KMS-11 (cell line): ENCODE data around the gene AGPAT4.
"Not testable (repeated sequence)": the region's sequence is repeated elsewhere in the genome, so short reads cannot be mapped to it uniquely, and the experiment has no call there.

Experiments used
- H2AFZ ChIP-seq: fragments of 200-600 bp; sonication (generic); 2 replicates; pipeline ENCODE4 v1.6.1; 2016; ENCODE audit warnings: antibody characterized with exemption, mixed run types, low read depth
- H3K27ac ChIP-seq: fragments of 200-600 bp; sonication (generic); 2 replicates; pipeline ENCODE4 v1.6.1; 2016; ENCODE audit warnings: mild to moderate bottlenecking, mixed run types
- H3K27me3 ChIP-seq: fragments of 200-600 bp; sonication (generic); 2 replicates; pipeline ENCODE4 v1.6.1; 2017; ENCODE audit warnings: mild to moderate bottlenecking, low read depth, mixed run types, moderate library complexity; ENCODE audit not compliant: insufficient read depth
- H3K36me3 ChIP-seq: fragments of 200-600 bp; sonication (generic); 2 replicates; pipeline ENCODE4 v1.6.1; 2017; ENCODE audit warnings: mild to moderate bottlenecking, mixed run types; ENCODE audit not compliant: insufficient read depth
- H3K4me1 ChIP-seq: fragments of 200-600 bp; sonication (generic); 2 replicates; pipeline ENCODE4 v1.6.1; 2016; ENCODE audit warnings: mild to moderate bottlenecking, low read depth, mixed run types; ENCODE audit not compliant: poor library complexity, severe bottlenecking
- H3K4me2 ChIP-seq: fragments of 200-600 bp; sonication (generic); 2 replicates; pipeline ENCODE4 v1.7.0; 2016; ENCODE audit warnings: mild to moderate bottlenecking, mixed run types
- H3K4me3 ChIP-seq: fragments of 200-600 bp; sonication (generic); IDR thresholded peaks from 2 replicates; pipeline ENCODE4 v1.6.1; 2017; ENCODE audit warnings: low read depth, low read length, mixed read lengths; ENCODE audit not compliant: insufficient read depth
- H3K79me2 ChIP-seq: fragments of 200-600 bp; sonication (generic); 2 replicates; pipeline ENCODE4 v1.6.1; 2016; ENCODE audit warnings: low read depth, mixed run types; ENCODE audit not compliant: insufficient read depth
- H3K9ac ChIP-seq: fragments of 200-600 bp; sonication (generic); 2 replicates; pipeline ENCODE4 v1.6.1; 2016; ENCODE audit warnings: mild to moderate bottlenecking, mixed run types
- H4K20me1 ChIP-seq: fragments of 200-600 bp; sonication (generic); 2 replicates; pipeline ENCODE4 v1.6.1; 2016; ENCODE audit warnings: mild to moderate bottlenecking, mixed run types; ENCODE audit not compliant: insufficient read depth
- TF ChIP-seq, protein P1 (sequence below): fragments of 200-600 bp; sonication (generic); conservative IDR thresholded peaks from 2 replicates; pipeline ENCODE4 v1.6.1; 2017; ENCODE audit warnings: low read depth, mild to moderate bottlenecking, antibody characterized with exemption, low read length, moderate library complexity, mixed read lengths

The AGPAT4 gene

GRCh38 chr6:161125591-161125990 is 148.3 kb downstream of the AGPAT4 start:
- no peak overlapping the region for H3K4me2 ChIP-seq
- no peaks in the 10 kb centered on the region for H4K20me1 ChIP-seq
- no peak overlapping the region for H3K27ac ChIP-seq
- H3K4me3 ChIP-seq = no peak overlapping the region
- TF ChIP-seq, protein P1, sequence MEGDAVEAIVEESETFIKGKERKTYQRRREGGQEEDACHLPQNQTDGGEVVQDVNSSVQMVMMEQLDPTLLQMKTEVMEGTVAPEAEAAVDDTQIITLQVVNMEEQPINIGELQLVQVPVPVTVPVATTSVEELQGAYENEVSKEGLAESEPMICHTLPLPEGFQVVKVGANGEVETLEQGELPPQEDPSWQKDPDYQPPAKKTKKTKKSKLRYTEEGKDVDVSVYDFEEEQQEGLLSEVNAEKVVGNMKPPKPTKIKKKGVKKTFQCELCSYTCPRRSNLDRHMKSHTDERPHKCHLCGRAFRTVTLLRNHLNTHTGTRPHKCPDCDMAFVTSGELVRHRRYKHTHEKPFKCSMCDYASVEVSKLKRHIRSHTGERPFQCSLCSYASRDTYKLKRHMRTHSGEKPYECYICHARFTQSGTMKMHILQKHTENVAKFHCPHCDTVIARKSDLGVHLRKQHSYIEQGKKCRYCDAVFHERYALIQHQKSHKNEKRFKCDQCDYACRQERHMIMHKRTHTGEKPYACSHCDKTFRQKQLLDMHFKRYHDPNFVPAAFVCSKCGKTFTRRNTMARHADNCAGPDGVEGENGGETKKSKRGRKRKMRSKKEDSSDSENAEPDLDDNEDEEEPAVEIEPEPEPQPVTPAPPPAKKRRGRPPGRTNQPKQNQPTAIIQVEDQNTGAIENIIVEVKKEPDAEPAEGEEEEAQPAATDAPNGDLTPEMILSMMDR = no peak
- no peaks in the 10 kb centered on the region for H3K4me1 ChIP-seq
- H3K27me3 ChIP-seq = no peaks in the 10 kb centered on the region
- H3K36me3 ChIP-seq = no peaks in the 10 kb centered on the region
- H3K9ac ChIP-seq = no peak overlapping the region
- no peak overlapping the region for H2AFZ ChIP-seq
- no peaks in the 10 kb centered on the region for H3K79me2 ChIP-seq

GRCh38 chr6:161123319-161123718 is 150.5 kb downstream of the AGPAT4 start:
- not testable (repeated sequence) for H3K27me3 ChIP-seq, H3K36me3 ChIP-seq, H3K79me2 ChIP-seq, H3K4me3 ChIP-seq, H3K4me2 ChIP-seq, H3K9ac ChIP-seq, H3K4me1 ChIP-seq, H2AFZ ChIP-seq, H4K20me1 ChIP-seq, H3K27ac ChIP-seq

DNA sequence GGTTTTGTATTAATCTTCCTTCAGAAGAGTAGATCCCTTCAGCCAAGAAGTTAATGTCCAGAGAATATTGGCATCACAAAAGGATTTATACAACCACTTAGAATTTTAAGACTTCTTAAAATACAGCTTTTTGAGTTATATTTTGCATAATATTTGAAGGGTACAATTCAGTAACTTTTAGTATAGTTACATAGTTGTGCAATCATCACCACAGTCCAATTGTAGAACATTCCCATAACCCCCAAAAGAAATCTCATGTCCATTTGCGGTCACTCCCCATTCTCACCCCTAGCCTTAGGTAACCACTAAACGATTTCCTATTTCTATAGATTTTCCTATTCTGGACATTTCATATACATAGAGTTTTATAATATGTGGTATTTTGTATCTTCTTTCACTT is 155.9 kb downstream of the AGPAT4 start:
- Histone ChIP-seq H3K27ac (no peak overlapping the region), H3K9ac (no peak overlapping the region), H3K27me3 (no peaks in the 10 kb centered on the region), H3K4me2 (no peak overlapping the region), H3K4me3 (no peak overlapping the region), H3K4me1 (no peaks in the 10 kb centered on the region), H3K36me3 (peaks cover 5% of the 10 kb centered on the region; the same call in 1 of the 2 replicates), H2AFZ (no peak overlapping the region), H3K79me2 (no peaks in the 10 kb centered on the region), H4K20me1 (no peaks in the 10 kb centered on the region)
- TF ChIP-seq, protein P1 = no peak

- Histone ChIP-seq H3K4me1 (no peaks in the 10 kb centered on the region), H2AFZ (no peak overlapping the region), H3K27me3 (no peaks in the 10 kb centered on the region), H4K20me1 (no peaks in the 10 kb centered on the region), H3K79me2 (no peaks in the 10 kb centered on the region), H3K4me2 (no peak overlapping the region), H3K9ac (no peak overlapping the region), H3K4me3 (no peak overlapping the region), H3K27ac (no peak overlapping the region), H3K36me3 (peaks cover 5% of the 10 kb centered on the region; the same call in 1 of the 2 replicates)
- TF ChIP-seq, protein P1 = no peak
These were observed 156.6 kb downstream of the AGPAT4 start for GRCh38 chr6:161117308-161117707.

GRCh38 chr6:161116554-161116953 is 157.3 kb downstream of the AGPAT4 start:
- Histone ChIP-seq H4K20me1 (no peaks in the 10 kb centered on the region), H3K4me2 (no peak overlapping the region), H3K9ac (no peak overlapping the region), H3K4me1 (no peaks in the 10 kb centered on the region), H3K4me3 (no peak overlapping the region), H3K27ac (no peak overlapping the region), H2AFZ (no peak overlapping the region), H3K79me2 (no peaks in the 10 kb centered on the region), H3K36me3 (peaks cover 5% of the 10 kb centered on the region; the same call in 1 of the 2 replicates), H3K27me3 (no peaks in the 10 kb centered on the region)
- TF ChIP-seq, protein P1 = no peak
